Measurements from ENCODE around the gene DOCK9. TPM values are rescaled to one million over a fixed set of nuclear protein-coding genes. Genes with fewer than 3 reads are reported as not detected.
A peak's percentile ranks its signal among the peaks of the same experiment; 100 is the strongest.

Gene DOCK9
- total and polyA plus RNA-seq, 4 donors = 48.8 to 193 (median 133) TPM

GRCh38 chr13:98909016-98909415, 68.8 kb downstream of the DOCK9 start:
- H3K4me1 ChIP-seq (ENCODE audit: control insufficient read depth in 5 of 5, insufficient read depth in 5 of 5, low read length in 5 of 5) = peaks cover 0 to 7% (median 0%) of the 10 kb centered on the region in 5 donors
- H3K4me3 ChIP-seq = no peak overlapping the region
- H3K36me3 ChIP-seq (ENCODE audit: control insufficient read depth in 4 of 4, insufficient read depth in 4 of 4, low read length in 4 of 4) = peaks cover 0 to 8% (median 0%) of the 10 kb centered on the region in 4 donors
- TF ChIP-seq CTCF (IDR thresholded peaks at IDR 0.05; ENCODE audit: control extremely low read depth, extremely low read depth) = no peak
- no peaks in the 10 kb centered on the region for H3K9me3 ChIP-seq (ENCODE audit: control insufficient read depth in 4 of 4, insufficient read depth in 3 of 4, low read length in 3 of 4)
- 79 to 92% methylated on average over 3 of the region's 3 CpGs for WGBS, 2 donors
- ATAC-seq (ENCODE audit: insufficient read depth, low FRiP score) = no peak
- H3K9ac ChIP-seq (ENCODE audit: insufficient read depth in 1 of 2, low read length in 2 of 2) = no peak overlapping the region
- peak overlapping the region; percentile 53 to 74 for H3K27ac ChIP-seq (ENCODE audit: low read depth in 1 of 2, low read length in 1 of 2)
- DNase-seq = no peak
- H3K27me3 ChIP-seq (ENCODE audit: control insufficient read depth in 3 of 3, insufficient read depth in 3 of 3, low read length in 2 of 3) = no peaks in the 10 kb centered on the region

GRCh38 chr13:98906746-98907502, 70.9 kb downstream of the DOCK9 start:
- Histone ChIP-seq H3K27me3 (ENCODE audit: control insufficient read depth in 3 of 3, insufficient read depth in 3 of 3, low read length in 2 of 3) (no peaks in the 10 kb centered on the region), H3K4me1 (ENCODE audit: control insufficient read depth in 5 of 5, insufficient read depth in 5 of 5, low read length in 5 of 5) (peaks cover 0 to 4% (median 0%) of the 10 kb centered on the region in 5 donors), H3K27ac (ENCODE audit: low read depth in 1 of 2, low read length in 1 of 2) (no peak overlapping the region), H3K9ac (ENCODE audit: insufficient read depth in 1 of 2, low read length in 2 of 2) (no peak overlapping the region), H3K36me3 (ENCODE audit: control insufficient read depth in 4 of 4, insufficient read depth in 4 of 4, low read length in 4 of 4) (peaks cover 0 to 10% (median 2%) of the 10 kb centered on the region in 4 donors), H3K4me3 (no peak overlapping the region), H3K9me3 (ENCODE audit: control insufficient read depth in 4 of 4, insufficient read depth in 3 of 4, low read length in 3 of 4) (no peaks in the 10 kb centered on the region)
- 94 to 95% methylated on average over 8 of the region's 8 CpGs for WGBS, 2 donors
- DNase-seq = no peak
- TF ChIP-seq CTCF (IDR thresholded peaks at IDR 0.05; ENCODE audit: control extremely low read depth, extremely low read depth) = no peak
- no peak for ATAC-seq (ENCODE audit: insufficient read depth, low FRiP score)

DNA sequence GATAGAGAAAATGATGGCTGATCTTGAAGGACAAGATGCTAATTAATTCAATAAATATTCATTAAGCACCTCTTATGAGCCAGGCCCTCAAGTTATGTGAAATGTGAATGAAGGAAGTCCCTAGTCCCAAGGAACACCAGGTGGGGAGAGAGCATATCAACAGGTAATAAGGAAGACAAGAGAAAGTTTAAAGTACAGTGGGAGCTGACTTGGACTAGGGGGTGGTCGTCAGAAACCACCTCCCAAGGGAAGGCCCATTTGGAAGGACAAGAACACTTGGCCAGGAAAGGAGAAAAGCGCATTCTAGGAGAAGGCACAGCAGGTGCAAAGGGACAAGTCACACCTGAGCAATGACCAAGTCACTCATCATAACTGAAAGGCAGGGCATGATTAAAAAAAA, 72.7 kb downstream of the DOCK9 start:
- Histone ChIP-seq H3K36me3 (ENCODE audit: control insufficient read depth in 4 of 4, insufficient read depth in 4 of 4, low read length in 4 of 4) (peaks cover 0 to 14% (median 6%) of the 10 kb centered on the region in 4 donors), H3K9me3 (ENCODE audit: control insufficient read depth in 4 of 4, insufficient read depth in 3 of 4, low read length in 3 of 4) (no peaks in the 10 kb centered on the region)
- no peak for DNase-seq

More for the DNA sequence above, 72.7 kb downstream of the DOCK9 start:
- peaks cover 0 to 4% (median 0%) of the 10 kb centered on the region in 5 donors for H3K4me1 ChIP-seq (ENCODE audit: control insufficient read depth in 5 of 5, insufficient read depth in 5 of 5, low read length in 5 of 5)
- TF ChIP-seq CTCF (IDR thresholded peaks at IDR 0.05; ENCODE audit: control extremely low read depth, extremely low read depth) = no peak
- ATAC-seq (ENCODE audit: insufficient read depth, low FRiP score) = no peak
- H3K4me3 ChIP-seq = no peak overlapping the region
- no peaks in the 10 kb centered on the region for H3K27me3 ChIP-seq (ENCODE audit: control insufficient read depth in 3 of 3, insufficient read depth in 3 of 3, low read length in 2 of 3)
- H3K9ac ChIP-seq (ENCODE audit: insufficient read depth in 1 of 2, low read length in 2 of 2) = no peak overlapping the region
- 64 to 95% methylated on average over 2 of the region's 2 CpGs for WGBS, 2 donors
- no peak overlapping the region for H3K27ac ChIP-seq (ENCODE audit: low read depth in 1 of 2, low read length in 1 of 2)

Measured in lung (tissue), 12 donors.